ENCODE results near the gene PPP1R3F. TPM values are rescaled to one million over a fixed set of nuclear protein-coding genes. Genes with fewer than 3 reads are reported as not detected.

PPP1R3F gene
- total RNA-seq: 19.1 TPM

GRCh38 chrX:49269767-49270248 lies at the start of gene PPP1R3F:
TSS of gene PPP1R3F (plus strand) at chrX:49269793. CDS start at chrX:49269870, 77 bp downstream.

GRCh38 chrX:49233176-49233575 lies 36.4 kb upstream of the PPP1R3F start, which contains the start of gene CACNA1F:
TSS of gene CACNA1F (minus strand) at chrX:49233340. CDS start at chrX:49233309, 31 bp downstream.

GRCh38 chrX:49264460-49264859 lies 5.1 kb upstream of the PPP1R3F start, which contains the start of gene FOXP3:
TSS of gene FOXP3 (minus strand) at chrX:49264710. CDS start at chrX:49258505, 6,205 bp downstream.

DNA sequence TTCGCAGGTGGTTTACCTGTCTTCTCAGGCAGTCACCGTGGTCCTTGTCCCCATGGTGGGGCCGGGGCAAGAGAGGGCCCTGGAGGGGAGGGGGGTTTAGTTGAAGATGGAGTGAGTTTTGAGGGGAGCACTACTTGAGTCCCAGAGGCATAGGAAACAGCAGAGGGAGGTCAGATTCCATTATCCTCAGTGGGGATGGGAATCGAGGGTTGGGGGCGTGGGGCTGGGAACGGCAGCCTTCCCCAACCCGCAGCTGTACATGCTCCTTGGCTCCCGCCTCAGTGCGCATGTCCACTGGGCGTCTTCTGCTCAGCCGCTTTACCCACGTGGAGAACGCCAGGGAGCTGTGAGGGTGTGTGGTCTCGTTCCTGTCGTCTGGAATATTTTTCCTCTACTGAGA lies 33.8 kb downstream of the PPP1R3F start, which contains the start of gene GAGE10:
TSS of gene GAGE10 (plus strand) at position 301 of the 400 bp plus-strand sequence. CDS start 1,214 bp downstream, outside the sequence.

GRCh38 chrX:49321737-49322136 lies 52.1 kb downstream of the PPP1R3F start, which contains the start of gene GAGE12J:
TSS of gene GAGE12J (plus strand) at chrX:49322037. CDS start at chrX:49323194, 1,157 bp downstream.

GRCh38 chrX:49331282-49331681 lies 61.7 kb downstream of the PPP1R3F start, which contains the start of gene GAGE13:
TSS of gene GAGE13 (plus strand) at chrX:49331582. CDS start at chrX:49332738, 1,156 bp downstream.

Other genes with a start within 250 kb of the PPP1R3F start
- gene TFE3, start 226.4 kb upstream of the PPP1R3F start, total RNA-seq: 12.2 TPM
- gene CCDC120, start 210.8 kb upstream of the PPP1R3F start, total RNA-seq: 5.3 TPM
- 7.8 TPM for gene PRAF2, start 195.8 kb upstream of the PPP1R3F start, total RNA-seq
- 37.6 TPM for gene WDR45, start 189.9 kb upstream of the PPP1R3F start, total RNA-seq
- 20.3 TPM for gene GPKOW, start 146.1 kb upstream of the PPP1R3F start, total RNA-seq
- 2.8 TPM for gene MAGIX, start 107.0 kb upstream of the PPP1R3F start, total RNA-seq
- gene PLP2, start 97.9 kb upstream of the PPP1R3F start, total RNA-seq: 1.6 TPM
- 0.31 TPM for gene PRICKLE3, start 83.4 kb upstream of the PPP1R3F start, total RNA-seq
- 121 TPM for gene SYP, start 69.6 kb upstream of the PPP1R3F start, total RNA-seq
- not detected for gene CACNA1F, start 36.5 kb upstream of the PPP1R3F start, total RNA-seq
- gene CCDC22, start 34.3 kb upstream of the PPP1R3F start, total RNA-seq: 5.3 TPM
- gene FOXP3, start 5.1 kb upstream of the PPP1R3F start, total RNA-seq: not detected
- gene GAGE10, start 33.9 kb downstream of the PPP1R3F start, total RNA-seq: not detected
- gene GAGE12J, start 52.2 kb downstream of the PPP1R3F start, total RNA-seq: not detected
- not detected for gene GAGE13, start 61.8 kb downstream of the PPP1R3F start, total RNA-seq

Measured in parietal lobe (tissue), 1 donor.